Kidney (tissue), 14 donors: ENCODE measurements around the gene RNPC3. TPM values are rescaled to one million over a fixed set of nuclear protein-coding genes. Genes with fewer than 3 reads are reported as not detected.

Experiments used
- DNase-seq, 5 donors: peaks; one replicate each; pipeline ENCODE4 v3.0.0-alpha.2; 2013 to 2020
- FAIRE-seq: peaks from 2 replicates; lab custom pipeline; 2012; peaks lifted over from hg19 to GRCh38; lab: Jason Lieb, UNC
- H3K27ac ChIP-seq, 2 donors: one replicate each; pipeline ENCODE4 v1.7.0; 2013; ENCODE audit warnings: low read depth in 2 of 2, low read length in 2 of 2, inconsistent platforms in 1 of 2
- H3K27me3 ChIP-seq: one replicate; pipeline ENCODE4 v1.7.1; 2013; ENCODE audit warnings: low read length, inconsistent platforms; ENCODE audit not compliant: control insufficient read depth, insufficient read depth
- H3K36me3 ChIP-seq, 3 donors: one replicate each; pipeline versions ENCODE4 v1.7.0 to v1.7.1; 2013; ENCODE audit warnings: low read length in 3 of 3, control low read depth in 1 of 3, inconsistent platforms in 1 of 3; ENCODE audit not compliant: insufficient read depth in 3 of 3, control insufficient read depth in 2 of 3
- H3K4me1 ChIP-seq, 3 donors: one replicate each; pipeline versions ENCODE4 v1.7.0 to v1.7.1; 2013; ENCODE audit warnings: low read length in 3 of 3, inconsistent platforms in 1 of 3, low read depth in 1 of 3; ENCODE audit not compliant: control insufficient read depth in 2 of 3, insufficient read depth in 2 of 3
- H3K4me3 ChIP-seq, 3 donors: one replicate each; pipeline versions ENCODE4 v1.7.0 to v1.8.1; 2013; ENCODE audit warnings: low read length in 3 of 3, control low read depth in 1 of 3, inconsistent platforms in 1 of 3
- H3K9ac ChIP-seq, 3 donors: one replicate each; pipeline versions ENCODE4 v1.7.0 to v1.7.1; 2013; ENCODE audit warnings: low read length in 3 of 3, control low read depth in 1 of 3, inconsistent platforms in 1 of 3
- H3K9me3 ChIP-seq, 3 donors: one replicate each; pipeline versions ENCODE4 v1.7.0 to v1.7.1; 2013; ENCODE audit warnings: low read length in 3 of 3, control low read depth in 1 of 3, inconsistent platforms in 1 of 3; ENCODE audit not compliant: control insufficient read depth in 2 of 3, insufficient read depth in 1 of 3
- CTCF ChIP-seq: IDR thresholded peaks from 3 replicates; pipeline ENCODE4 v1.5.1; 2012; ENCODE audit warnings: mild to moderate bottlenecking, moderate library complexity, borderline replicate concordance; ENCODE audit not compliant: insufficient read depth; ENCODE audit errors: extremely low read depth
- intact Hi-C: fragments of 100-400 bp; cut with DNase I; formaldehyde crosslinking; loops from one replicate; pipeline ENCODE4 v1.11.1; 2022
- polyA plus RNA-seq: library from polyadenylated mRNA; stranded (reverse); fragments of 350-450 nt; fragmentation: Illumina TruSeq; extraction: RNeasy Lipid Tissue Mini Kit (QIAGEN cat#74804); gene quantifications from one replicate; pipeline ENCODE4 v1.2.3, GENCODE V29; 2014; ENCODE audit warnings: low read depth, low replicate concordance; ENCODE audit not compliant: insufficient read depth
- total RNA-seq: library from RNA; stranded (reverse); fragmentation: NEBNext Ultra II Directional; extraction: Animal tissue kit (Norgen Biotek cat#: 25700); gene quantifications from one replicate; pipeline ENCODE4 v1.2.1, GENCODE V29; 2021
- donor health status: control.
- donor health status: control.
- donor health status: control.
- donor health status: control.
- donor health status: control.
- donor health status: DM: yes; HTN: yes; CAD: no.
- donor health status: Normal renal cell carcinoma (clear cell type).

The RNPC3 gene
- total and polyA plus RNA-seq, 2 donors from 2014 or later: 19.8 to 40.5 TPM

- Histone ChIP-seq H3K27me3 (no peaks in the 10 kb centered on the region), H3K9me3 (no peaks in the 10 kb centered on the region), H3K36me3 (peaks cover 6 to 52% (median 25%) of the 10 kb centered on the region in 3 donors), H3K27ac (no peak overlapping the region), H3K4me1 (no peaks in the 10 kb centered on the region), H3K4me3 (no peak overlapping the region), H3K9ac (no peak overlapping the region)
- DNase-seq: no peak
- intact Hi-C loops: no loop called here
- TF ChIP-seq CTCF: no peak
- no peak for FAIRE-seq
Measured at GRCh38 chr1:103538226-103538625, 12.7 kb downstream of the RNPC3 start.

- Histone ChIP-seq H3K36me3 (peaks cover 13 to 54% (median 29%) of the 10 kb centered on the region in 3 donors), H3K27ac (no peak overlapping the region), H3K4me1 (no peaks in the 10 kb centered on the region), H3K9ac (no peak overlapping the region), H3K9me3 (no peaks in the 10 kb centered on the region), H3K27me3 (no peaks in the 10 kb centered on the region), H3K4me3 (no peak overlapping the region)
- intact Hi-C loops: no loop called here
- no peak for FAIRE-seq
- TF ChIP-seq CTCF: no peak
- DNase-seq: no peak
Measured at GRCh38 chr1:103541431-103541830, 15.9 kb downstream of the RNPC3 start.

DNA sequence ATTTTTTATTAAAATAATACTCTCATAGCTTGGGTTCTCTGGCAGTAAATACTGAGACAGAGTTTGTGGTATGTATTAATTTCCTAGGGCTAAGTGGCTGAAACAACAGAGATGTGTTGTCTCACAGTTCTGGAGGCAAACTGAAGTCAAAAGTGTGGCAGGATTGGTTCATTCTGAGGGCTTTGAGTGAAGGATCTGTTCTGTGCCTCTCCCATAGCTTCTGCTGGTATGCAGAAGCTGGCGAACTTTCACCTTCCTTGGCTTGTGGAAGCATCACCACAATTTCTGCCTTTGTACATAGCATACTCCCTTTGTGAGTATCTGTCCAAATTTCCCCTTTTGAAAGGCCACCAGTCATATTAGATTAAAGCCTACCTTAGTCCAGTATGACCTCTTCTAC lies 21.0 kb downstream of the RNPC3 start:
- no peak for DNase-seq
- no peak overlapping the region for H3K9ac ChIP-seq
- H3K9me3 ChIP-seq: no peaks in the 10 kb centered on the region
- TF ChIP-seq CTCF: no peak
- no peaks in the 10 kb centered on the region for H3K27me3 ChIP-seq
- intact Hi-C loops: no loop called here
- H3K4me3 ChIP-seq: no peak overlapping the region
- H3K36me3 ChIP-seq: peaks cover 12 to 33% (median 23%) of the 10 kb centered on the region in 3 donors
- H3K27ac ChIP-seq: no peak overlapping the region
- no peaks in the 10 kb centered on the region for H3K4me1 ChIP-seq
- FAIRE-seq: no peak

DNA sequence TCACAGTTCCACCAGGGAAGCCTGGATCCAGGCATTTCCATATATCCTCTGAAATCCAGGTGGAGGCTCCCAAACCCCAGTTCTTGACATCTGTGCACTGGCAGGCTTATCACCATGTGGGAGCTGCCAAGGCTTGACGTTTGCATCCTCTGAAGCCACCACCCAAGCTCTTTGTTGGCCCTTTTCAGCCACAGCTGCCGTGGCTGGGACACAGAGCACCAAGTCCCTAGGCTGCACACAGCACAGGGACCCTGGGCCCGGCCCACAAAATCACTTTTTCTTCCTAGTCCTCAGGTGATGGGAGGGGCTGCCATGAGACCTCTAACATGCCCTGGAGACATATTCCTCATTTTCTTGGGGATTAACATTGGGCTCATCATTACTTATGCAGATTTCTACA lies 22.3 kb downstream of the RNPC3 start:
- H3K27ac ChIP-seq: no peak overlapping the region
- H3K9me3 ChIP-seq: no peaks in the 10 kb centered on the region
- H3K27me3 ChIP-seq: no peaks in the 10 kb centered on the region
- DNase-seq (no peak), FAIRE-seq (no peak)
- no peak for TF ChIP-seq CTCF
- peaks cover 12 to 40% (median 26%) of the 10 kb centered on the region in 3 donors for H3K36me3 ChIP-seq
- no peak overlapping the region for H3K9ac ChIP-seq
- H3K4me3 ChIP-seq: no peak overlapping the region
- intact Hi-C loops: no loop called here
- H3K4me1 ChIP-seq: no peaks in the 10 kb centered on the region
